ENCODE results near the gene FAM131A. TPM values are rescaled to one million over a fixed set of nuclear protein-coding genes. Genes with fewer than 3 reads are reported as not detected.

Gene FAM131A
- total RNA-seq, 1 donor from 2014 or later = 22.7 TPM

DNA sequence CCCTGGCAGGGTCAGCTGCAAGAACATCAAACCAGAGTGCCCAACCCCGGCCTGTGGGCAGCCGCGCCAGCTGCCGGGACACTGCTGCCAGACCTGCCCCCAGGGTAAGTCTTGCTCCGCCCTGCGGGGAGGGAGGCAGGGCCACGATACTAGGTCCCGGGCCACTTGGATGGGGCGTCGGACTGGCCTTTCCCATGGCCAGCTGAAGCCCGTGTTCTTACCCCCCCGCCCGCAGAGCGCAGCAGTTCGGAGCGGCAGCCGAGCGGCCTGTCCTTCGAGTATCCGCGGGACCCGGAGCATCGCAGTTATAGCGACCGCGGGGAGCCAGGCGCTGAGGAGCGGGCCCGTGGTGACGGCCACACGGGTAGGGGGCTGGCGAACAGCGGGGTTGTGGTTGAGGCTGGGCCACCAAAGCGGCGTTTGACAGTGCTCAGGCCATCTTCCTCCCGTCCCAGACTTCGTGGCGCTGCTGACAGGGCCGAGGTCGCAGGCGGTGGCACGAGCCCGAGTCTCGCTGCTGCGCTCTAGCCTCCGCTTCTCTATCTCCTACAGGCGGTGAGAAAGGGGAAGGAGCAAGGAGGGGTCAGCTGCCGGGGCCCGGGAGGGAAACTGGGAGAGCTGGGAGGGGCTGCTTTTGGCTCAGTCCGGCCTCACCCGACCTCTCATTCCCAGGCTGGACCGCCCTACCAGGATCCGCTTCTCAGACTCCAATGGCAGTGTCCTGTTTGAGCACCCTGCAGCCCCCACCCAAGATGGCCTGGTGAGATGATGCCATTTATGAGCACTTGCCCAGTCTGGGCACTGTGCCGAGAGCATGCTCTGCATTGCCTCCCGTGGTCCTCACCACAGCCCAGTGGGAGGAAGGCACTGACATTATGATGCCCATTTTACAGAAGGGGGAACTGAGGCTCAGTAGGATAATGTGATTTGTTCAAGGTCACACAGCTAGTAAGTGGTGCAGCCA lies 44.1 kb downstream of the FAM131A start:
- TF ChIP-seq, protein P1, sequence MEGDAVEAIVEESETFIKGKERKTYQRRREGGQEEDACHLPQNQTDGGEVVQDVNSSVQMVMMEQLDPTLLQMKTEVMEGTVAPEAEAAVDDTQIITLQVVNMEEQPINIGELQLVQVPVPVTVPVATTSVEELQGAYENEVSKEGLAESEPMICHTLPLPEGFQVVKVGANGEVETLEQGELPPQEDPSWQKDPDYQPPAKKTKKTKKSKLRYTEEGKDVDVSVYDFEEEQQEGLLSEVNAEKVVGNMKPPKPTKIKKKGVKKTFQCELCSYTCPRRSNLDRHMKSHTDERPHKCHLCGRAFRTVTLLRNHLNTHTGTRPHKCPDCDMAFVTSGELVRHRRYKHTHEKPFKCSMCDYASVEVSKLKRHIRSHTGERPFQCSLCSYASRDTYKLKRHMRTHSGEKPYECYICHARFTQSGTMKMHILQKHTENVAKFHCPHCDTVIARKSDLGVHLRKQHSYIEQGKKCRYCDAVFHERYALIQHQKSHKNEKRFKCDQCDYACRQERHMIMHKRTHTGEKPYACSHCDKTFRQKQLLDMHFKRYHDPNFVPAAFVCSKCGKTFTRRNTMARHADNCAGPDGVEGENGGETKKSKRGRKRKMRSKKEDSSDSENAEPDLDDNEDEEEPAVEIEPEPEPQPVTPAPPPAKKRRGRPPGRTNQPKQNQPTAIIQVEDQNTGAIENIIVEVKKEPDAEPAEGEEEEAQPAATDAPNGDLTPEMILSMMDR (conservative IDR thresholded peaks at IDR 0.05; ENCODE audit: low read depth, low read length) = no peak
- peak overlapping the region; percentile 54 for H3K4me3 ChIP-seq (ENCODE audit: low read depth, low read length)
- no peak for DNase-seq (ENCODE audit: low read depth)

DNA sequence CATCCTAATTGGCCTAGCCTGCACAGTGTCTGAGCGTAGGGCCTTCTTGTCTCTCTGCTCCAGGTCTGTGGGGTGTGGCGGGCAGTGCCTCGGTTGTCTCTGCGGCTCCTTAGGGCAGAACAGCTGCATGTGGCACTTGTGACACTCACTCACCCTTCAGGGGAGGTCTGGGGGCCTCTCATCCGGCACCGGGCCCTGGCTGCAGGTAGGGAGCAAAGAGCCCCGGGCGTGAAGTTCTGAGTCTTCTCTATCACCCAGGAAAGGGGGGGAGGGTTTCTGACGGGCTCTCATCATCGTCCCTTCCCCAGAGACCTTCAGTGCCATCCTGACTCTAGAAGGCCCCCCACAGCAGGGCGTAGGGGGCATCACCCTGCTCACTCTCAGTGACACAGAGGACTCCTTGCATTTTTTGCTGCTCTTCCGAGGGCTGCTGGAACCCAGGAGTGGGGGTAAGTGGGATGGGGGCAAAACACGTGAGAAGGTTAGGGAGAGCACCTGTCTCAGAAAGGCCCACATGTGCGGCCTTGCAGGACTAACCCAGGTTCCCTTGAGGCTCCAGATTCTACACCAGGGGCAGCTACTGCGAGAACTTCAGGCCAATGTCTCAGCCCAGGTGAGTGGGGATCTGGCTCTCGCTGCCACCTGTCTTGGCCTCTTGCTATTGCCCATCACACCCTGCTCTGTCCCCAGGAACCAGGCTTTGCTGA lies 45.1 kb downstream of the FAM131A start:
- TF ChIP-seq, protein P1 (conservative IDR thresholded peaks at IDR 0.05; ENCODE audit: low read depth, low read length) = no peak
- H3K4me3 ChIP-seq (ENCODE audit: low read depth, low read length) = no peak overlapping the region
- DNase-seq (ENCODE audit: low read depth) = no peak

DNA sequence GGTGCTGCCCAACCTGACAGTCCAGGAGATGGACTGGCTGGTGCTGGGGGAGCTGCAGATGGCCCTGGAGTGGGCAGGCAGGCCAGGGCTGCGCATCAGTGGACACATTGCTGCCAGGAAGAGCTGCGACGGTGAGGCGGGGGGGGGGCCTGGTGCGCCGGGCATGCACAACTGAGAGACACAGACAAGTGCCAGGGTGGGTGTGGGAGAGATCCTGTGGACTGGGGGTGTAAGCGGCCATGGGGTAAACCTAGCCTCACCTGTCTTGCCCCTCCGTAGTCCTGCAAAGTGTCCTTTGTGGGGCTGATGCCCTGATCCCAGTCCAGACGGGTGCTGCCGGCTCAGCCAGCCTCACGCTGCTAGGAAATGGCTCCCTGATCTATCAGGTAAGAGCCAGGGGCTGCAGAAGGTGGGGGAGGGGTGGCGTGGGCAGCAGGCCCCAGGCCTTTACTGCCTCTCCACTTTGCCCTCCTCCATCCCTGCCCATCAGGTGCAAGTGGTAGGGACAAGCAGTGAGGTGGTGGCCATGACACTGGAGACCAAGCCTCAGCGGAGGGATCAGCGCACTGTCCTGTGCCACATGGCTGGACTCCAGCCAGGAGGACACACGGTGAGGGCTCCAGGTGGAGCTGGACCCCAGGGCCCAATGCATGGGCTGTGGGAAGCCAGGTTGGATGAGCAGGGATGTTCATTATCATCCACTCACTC lies 45.8 kb downstream of the FAM131A start:
- DNase-seq (ENCODE audit: low read depth) = no peak
- TF ChIP-seq, protein P1 (conservative IDR thresholded peaks at IDR 0.05; ENCODE audit: low read depth, low read length) = no peak
- H3K4me3 ChIP-seq (ENCODE audit: low read depth, low read length) = no peak overlapping the region

DNA sequence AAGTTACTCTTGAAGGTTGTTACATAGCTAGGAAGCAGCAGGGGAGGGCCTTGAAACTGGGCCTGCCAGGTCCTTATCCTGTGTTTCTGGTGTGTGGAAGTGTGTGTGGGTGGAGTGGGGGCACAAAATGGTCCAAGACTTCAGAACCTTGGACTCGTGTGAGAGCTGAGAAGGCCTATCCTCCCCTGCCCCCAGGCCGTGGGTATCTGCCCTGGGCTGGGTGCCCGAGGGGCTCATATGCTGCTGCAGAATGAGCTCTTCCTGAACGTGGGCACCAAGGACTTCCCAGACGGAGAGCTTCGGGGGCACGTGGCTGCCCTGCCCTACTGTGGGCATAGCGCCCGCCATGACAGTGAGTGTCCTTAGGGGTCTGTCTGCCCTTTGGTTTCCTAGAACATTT lies 46.9 kb downstream of the FAM131A start:
- TF ChIP-seq, protein P1 (conservative IDR thresholded peaks at IDR 0.05; ENCODE audit: low read depth, low read length) = no peak
- no peak for DNase-seq (ENCODE audit: low read depth)
- no peak overlapping the region for H3K4me3 ChIP-seq (ENCODE audit: low read depth, low read length)

DNA sequence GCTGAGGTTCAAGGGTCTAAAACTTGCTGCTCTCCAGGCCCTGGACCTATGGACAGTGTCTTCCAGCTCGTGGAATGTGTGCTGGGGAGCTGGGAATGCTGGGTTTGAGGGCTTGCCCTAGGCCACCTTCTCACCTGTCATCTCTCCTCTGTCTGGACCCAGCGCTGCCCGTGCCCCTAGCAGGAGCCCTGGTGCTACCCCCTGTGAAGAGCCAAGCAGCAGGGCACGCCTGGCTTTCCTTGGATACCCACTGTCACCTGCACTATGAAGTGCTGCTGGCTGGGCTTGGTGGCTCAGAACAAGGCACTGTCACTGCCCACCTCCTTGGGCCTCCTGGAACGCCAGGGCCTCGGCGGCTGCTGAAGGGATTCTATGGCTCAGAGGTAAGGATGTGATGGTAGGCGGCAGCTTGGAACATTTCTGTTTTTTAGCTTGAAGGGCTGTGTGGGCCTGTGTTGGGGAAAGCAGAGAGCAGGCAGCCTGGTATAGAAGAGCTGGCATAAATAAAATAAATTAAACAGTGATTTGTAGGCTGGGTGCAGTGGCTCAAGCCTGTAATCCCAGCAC lies 47.5 kb downstream of the FAM131A start:
- TF ChIP-seq, protein P1 (conservative IDR thresholded peaks at IDR 0.05; ENCODE audit: low read depth, low read length) = no peak
- no peak for DNase-seq (ENCODE audit: low read depth)
- no peak overlapping the region for H3K4me3 ChIP-seq (ENCODE audit: low read depth, low read length)

DNA sequence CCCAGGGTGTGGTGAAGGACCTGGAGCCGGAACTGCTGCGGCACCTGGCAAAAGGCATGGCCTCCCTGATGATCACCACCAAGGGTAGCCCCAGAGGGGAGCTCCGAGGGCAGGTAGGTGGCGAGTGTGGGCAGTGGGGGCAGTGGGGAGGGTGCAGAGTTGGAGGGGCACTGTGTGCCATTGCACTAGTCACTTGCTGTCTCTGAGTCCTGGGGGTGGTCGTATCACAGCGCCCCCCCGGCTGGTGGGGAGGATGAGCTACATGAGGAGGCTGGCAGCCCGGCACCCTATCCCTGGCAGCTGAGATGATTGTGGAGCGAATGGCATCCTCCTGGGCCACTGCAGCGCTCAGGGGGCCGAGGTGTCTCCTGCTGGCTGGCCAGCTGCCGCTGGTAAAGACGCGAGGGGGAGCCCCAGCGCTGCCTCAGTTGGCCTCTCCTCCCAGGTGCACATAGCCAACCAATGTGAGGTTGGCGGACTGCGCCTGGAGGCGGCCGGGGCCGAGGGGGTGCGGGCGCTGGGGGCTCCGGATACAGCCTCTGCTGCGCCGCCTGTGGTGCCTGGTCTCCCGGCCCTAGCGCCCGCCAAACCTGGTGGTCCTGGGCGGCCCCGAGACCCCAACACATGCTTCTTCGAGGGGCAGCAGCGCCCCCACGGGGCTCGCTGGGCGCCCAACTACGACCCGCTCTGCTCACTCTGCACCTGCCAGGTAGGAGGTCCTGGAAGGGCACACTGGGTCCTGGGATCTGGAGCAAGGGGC lies 48.8 kb downstream of the FAM131A start:
- DNase-seq (ENCODE audit: low read depth) = no peak
- H3K4me3 ChIP-seq (ENCODE audit: low read depth, low read length) = no peak overlapping the region
- TF ChIP-seq, protein P1 (conservative IDR thresholded peaks at IDR 0.05; ENCODE audit: low read depth, low read length) = no peak

Data from epithelial cell of proximal tubule (primary cell).